A549 (cell line): Measurements from ENCODE around the gene SERHL2.

Experiments
- CHD2 ChIP-seq: fragments of 150-350 bp; IDR thresholded peaks from 2 replicates; pipeline ENCODE4 v1.6.1; 2014; ENCODE audit warnings: low read length; ENCODE audit not compliant: partially characterized antibody
- EHMT2 ChIP-seq: fragments of 200-600 bp; sonication (generic); IDR thresholded peaks from 2 replicates; pipeline ENCODE4 v1.6.1; 2016; ENCODE audit warnings: antibody characterized with exemption, low read depth, mild to moderate bottlenecking, moderate library complexity
- POLR2A ChIP-seq: IDR thresholded peaks from 2 replicates; pipeline ENCODE4 v1.6.1; 2012; ENCODE audit warnings: mild to moderate bottlenecking, low read length
- RAD21 ChIP-seq, 2 experiments: fragments of >200 bp in 1 of 2; sonication (Bioruptor Twin) in 1 of 2; formaldehyde crosslinking in 1 of 2; IDR thresholded peaks in 1 of 2; conservative IDR thresholded peaks in 1 of 2; 2 replicates in 1 of 2; 3 replicates in 1 of 2; pipeline ENCODE4 v1.6.1; 2012 to 2018; ENCODE audit warnings: inconsistent platforms in 1 of 2
- RFX5 ChIP-seq: fragments of 450-650 bp; IDR thresholded peaks from 2 replicates; pipeline ENCODE4 v1.7.1; 2014; ENCODE audit warnings: antibody characterized with exemption, mild to moderate bottlenecking, moderate library complexity
- TF ChIP-seq, protein P1 (sequence below): fragments of >200 bp; sonication (Bioruptor Twin); formaldehyde crosslinking; IDR thresholded peaks from 3 replicates; pipeline ENCODE4 v1.5.1; 2016
- TF ChIP-seq, protein P2 (sequence below): fragments of >200 bp; sonication (Bioruptor Twin); formaldehyde crosslinking; IDR thresholded peaks from 3 replicates; pipeline ENCODE4 v1.6.1; 2016

DNA sequence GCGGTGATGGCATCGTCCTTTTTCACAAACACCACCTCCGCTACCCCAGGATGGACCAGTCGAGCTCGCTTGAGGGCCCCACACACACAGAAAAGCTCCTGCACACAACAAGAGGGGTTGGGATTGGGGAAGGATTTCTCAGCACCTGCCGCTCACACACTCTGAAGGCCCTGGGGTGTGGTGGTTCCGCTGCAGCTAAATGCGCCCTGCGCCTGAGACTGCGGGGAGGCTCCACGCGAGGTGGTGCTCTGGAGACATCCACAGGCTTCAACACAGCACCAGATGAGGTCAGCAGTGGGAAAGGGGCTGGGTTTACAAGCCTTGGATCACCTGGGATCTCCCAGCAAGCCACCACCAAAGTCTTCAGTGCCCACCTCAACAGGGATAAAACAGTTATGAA, 38.2 kb downstream of the SERHL2 start:
- TF ChIP-seq, protein P1, sequence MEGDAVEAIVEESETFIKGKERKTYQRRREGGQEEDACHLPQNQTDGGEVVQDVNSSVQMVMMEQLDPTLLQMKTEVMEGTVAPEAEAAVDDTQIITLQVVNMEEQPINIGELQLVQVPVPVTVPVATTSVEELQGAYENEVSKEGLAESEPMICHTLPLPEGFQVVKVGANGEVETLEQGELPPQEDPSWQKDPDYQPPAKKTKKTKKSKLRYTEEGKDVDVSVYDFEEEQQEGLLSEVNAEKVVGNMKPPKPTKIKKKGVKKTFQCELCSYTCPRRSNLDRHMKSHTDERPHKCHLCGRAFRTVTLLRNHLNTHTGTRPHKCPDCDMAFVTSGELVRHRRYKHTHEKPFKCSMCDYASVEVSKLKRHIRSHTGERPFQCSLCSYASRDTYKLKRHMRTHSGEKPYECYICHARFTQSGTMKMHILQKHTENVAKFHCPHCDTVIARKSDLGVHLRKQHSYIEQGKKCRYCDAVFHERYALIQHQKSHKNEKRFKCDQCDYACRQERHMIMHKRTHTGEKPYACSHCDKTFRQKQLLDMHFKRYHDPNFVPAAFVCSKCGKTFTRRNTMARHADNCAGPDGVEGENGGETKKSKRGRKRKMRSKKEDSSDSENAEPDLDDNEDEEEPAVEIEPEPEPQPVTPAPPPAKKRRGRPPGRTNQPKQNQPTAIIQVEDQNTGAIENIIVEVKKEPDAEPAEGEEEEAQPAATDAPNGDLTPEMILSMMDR, result no peak
- TF ChIP-seq RFX5 (no peak), RAD21 (conservative IDR thresholded peaks at IDR 0.05 in 1 of 2, IDR thresholded peaks at IDR 0.05 in 1 of 2) (no peak), POLR2A (no peak), CHD2 (no peak), EHMT2 (no peak)
- TF ChIP-seq, protein P2, sequence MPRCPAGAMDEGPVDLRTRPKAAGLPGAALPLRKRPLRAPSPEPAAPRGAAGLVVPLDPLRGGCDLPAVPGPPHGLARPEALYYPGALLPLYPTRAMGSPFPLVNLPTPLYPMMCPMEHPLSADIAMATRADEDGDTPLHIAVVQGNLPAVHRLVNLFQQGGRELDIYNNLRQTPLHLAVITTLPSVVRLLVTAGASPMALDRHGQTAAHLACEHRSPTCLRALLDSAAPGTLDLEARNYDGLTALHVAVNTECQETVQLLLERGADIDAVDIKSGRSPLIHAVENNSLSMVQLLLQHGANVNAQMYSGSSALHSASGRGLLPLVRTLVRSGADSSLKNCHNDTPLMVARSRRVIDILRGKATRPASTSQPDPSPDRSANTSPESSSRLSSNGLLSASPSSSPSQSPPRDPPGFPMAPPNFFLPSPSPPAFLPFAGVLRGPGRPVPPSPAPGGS, result no peak
